Caco-2 (cell line): ENCODE results near the gene PRPSAP2. TPM values are rescaled to one million over a fixed set of nuclear protein-coding genes. Genes with fewer than 3 reads are reported as not detected.
"Not testable (repeated sequence)": the region's sequence is repeated elsewhere in the genome, so short reads cannot be mapped to it uniquely, and the experiment has no call there.

ENCODE experiments used
- BruUV-seq: library from RNA; stranded (reverse); fragments of 400-500 nt; replicated peaks from 2 replicates; lab custom pipeline; 2021; lab: Mats Ljungman, UMichigan
- CTCF ChIA-PET: fragments of 300-600 bp; sonication (Branson Sonifier 250); formaldehyde crosslinking; loops from one replicate; lab custom pipeline; 2022; ENCODE audit warnings: antibody characterized with exemption; lab: Charles Lee
- POLR2A ChIA-PET: fragments of 300-600 bp; sonication (Branson Sonifier 250); formaldehyde crosslinking; loops from one replicate; lab custom pipeline; 2022; ENCODE audit warnings: antibody characterized with exemption; lab: Charles Lee
- DNase-seq, 2 experiments: peaks; one replicate each; pipeline versions ENCODE4 v3.0.0 to v3.0.0-alpha.2; 2020 to 2022
- H3K27me3 ChIP-seq: replicated peaks from 2 replicates; pipeline ENCODE4 v1.6.0; 2011; ENCODE audit warnings: low read length; ENCODE audit not compliant: control insufficient read depth, insufficient read depth
- H3K36me3 ChIP-seq: 2 replicates; pipeline ENCODE4 v1.5.1; 2011; ENCODE audit warnings: low read length; ENCODE audit not compliant: control insufficient read depth, insufficient read depth
- H3K4me1 ChIP-seq: fragments of 250-450 bp; sonication (Bioruptor Pico); 2 replicates; pipeline ENCODE4 v1.5.1; 2020; ENCODE audit warnings: mild to moderate bottlenecking
- H3K4me3 ChIP-seq: 2 replicates; pipeline ENCODE4 v1.5.1; 2011; ENCODE audit warnings: low read depth, mild to moderate bottlenecking, control low read depth, low read length
- H3K9me3 ChIP-seq: fragments of 250-450 bp; sonication (Bioruptor Pico); 2 replicates; pipeline ENCODE4 v1.5.1; 2020; ENCODE audit warnings: mild to moderate bottlenecking, moderate library complexity
- H3K27ac Mint-ChIP-seq: one replicate; pipeline ENCODE4 v1.8.0; 2022; ENCODE audit warnings: mixed read lengths; ENCODE audit not compliant: unreplicated experiment
- H3K27me3 Mint-ChIP-seq: one replicate; pipeline ENCODE4 v1.8.0; 2022; ENCODE audit warnings: mixed read lengths; ENCODE audit not compliant: insufficient read depth, unreplicated experiment
- H3K36me3 Mint-ChIP-seq: one replicate; pipeline ENCODE4 v1.8.0; 2022; ENCODE audit warnings: mild to moderate bottlenecking, mixed read lengths; ENCODE audit not compliant: insufficient read depth, unreplicated experiment
- H3K4me1 Mint-ChIP-seq: one replicate; pipeline ENCODE4 v1.8.0; 2022; ENCODE audit warnings: low read depth, mixed read lengths; ENCODE audit not compliant: unreplicated experiment
- H3K4me3 Mint-ChIP-seq: one replicate; pipeline ENCODE4 v1.8.0; 2022; ENCODE audit warnings: mild to moderate bottlenecking, moderate library complexity, mixed read lengths; ENCODE audit not compliant: unreplicated experiment
- H3K9me3 Mint-ChIP-seq: one replicate; pipeline ENCODE4 v1.8.0; 2022; ENCODE audit warnings: mixed read lengths; ENCODE audit not compliant: unreplicated experiment
- CTCF ChIP-seq, 2 experiments: fragments of 200-600 bp in 1 of 2; IDR thresholded peaks; 1 replicate in 1 of 2; 2 replicates in 1 of 2; pipeline versions ENCODE4 v1.5.1 to v1.8.0; 2011 to 2022; ENCODE audit warnings: antibody characterized with exemption in 1 of 2, control low read depth in 1 of 2, inconsistent platforms in 1 of 2, low read depth in 1 of 2, low read length in 1 of 2, mild to moderate bottlenecking in 1 of 2, moderate library complexity in 1 of 2; ENCODE audit not compliant: insufficient read depth in 1 of 2, severe bottlenecking in 1 of 2, unreplicated experiment in 1 of 2
- intact Hi-C: fragments of 100-400 bp; cut with micrococcal nuclease; formaldehyde crosslinking; loops from one replicate; pipeline ENCODE4 v1.10.0; 2022; ENCODE audit not compliant: unreplicated experiment
- total RNA-seq: library from RNA; stranded (reverse); gene quantifications from 2 replicates; pipeline ENCODE4 v1.2.3, GENCODE V29; 2022

The PRPSAP2 gene
- total RNA-seq, 1 experiment from 2014 or later, result 49.0 TPM

- Histone ChIP-seq H3K4me1 (no peaks in the 10 kb centered on the region), H3K9me3 (no peaks in the 10 kb centered on the region), H3K27me3 (no peaks in the 10 kb centered on the region), H3K4me3 (no peak overlapping the region), H3K36me3 (peaks cover 1% of the 10 kb centered on the region)
- CTCF ChIA-PET, result no interaction called here
- TF ChIP-seq CTCF (IDR thresholded peaks at IDR 0.05; ENCODE audit: insufficient read depth in 1 of 2, low read depth in 1 of 2, low read length in 1 of 2, severe bottlenecking in 1 of 2, unreplicated experiment in 1 of 2), result no peak
- DNase-seq, result no peak
- no peak overlapping the region for H3K27ac Mint-ChIP-seq
- peaks cover 16% of the 10 kb centered on the region for H3K4me1 Mint-ChIP-seq
- BruUV-seq, result no TSS peak
- H3K36me3 Mint-ChIP-seq, result peaks cover 22% of the 10 kb centered on the region
- POLR2A ChIA-PET, result no interaction called here
- no peak overlapping the region for H3K4me3 Mint-ChIP-seq
- intact Hi-C loops, result no loop called here
- H3K27me3 Mint-ChIP-seq, result no peaks in the 10 kb centered on the region
- no peaks in the 10 kb centered on the region for H3K9me3 Mint-ChIP-seq
Observed at GRCh38 chr17:18862011-18862410, 4.1 kb downstream of the PRPSAP2 start.

- H3K4me3 Mint-ChIP-seq, result not testable (repeated sequence)
Observed at GRCh38 chr17:18864996-18865395, 7.1 kb downstream of the PRPSAP2 start.

GRCh38 chr17:18866866-18867813, 9.2 kb downstream of the PRPSAP2 start:
- ChIA-PET CTCF (no interaction called here), POLR2A (no interaction called here)
- DNase-seq, result no peak
- intact Hi-C loops, result no loop called here
- Mint-ChIP-seq H3K27ac (no peak overlapping the region), H3K27me3 (no peaks in the 10 kb centered on the region), H3K36me3 (peaks cover 51% of the 10 kb centered on the region), H3K4me3 (no peak overlapping the region), H3K9me3 (no peaks in the 10 kb centered on the region), H3K4me1 (peaks cover 6% of the 10 kb centered on the region)
- Histone ChIP-seq H3K27me3 (no peaks in the 10 kb centered on the region), H3K9me3 (no peaks in the 10 kb centered on the region), H3K4me1 (no peaks in the 10 kb centered on the region), H3K36me3 (peaks cover 2% of the 10 kb centered on the region; the same call in 1 of the 2 replicates), H3K4me3 (no peak overlapping the region)
- no TSS peak for BruUV-seq
- TF ChIP-seq CTCF (IDR thresholded peaks at IDR 0.05; ENCODE audit: insufficient read depth in 1 of 2, low read depth in 1 of 2, low read length in 1 of 2, severe bottlenecking in 1 of 2, unreplicated experiment in 1 of 2), result no peak

More at GRCh38 chr17:18864996-18865395, 7.1 kb downstream of the PRPSAP2 start:
- H3K27me3 Mint-ChIP-seq, H3K4me1 Mint-ChIP-seq, BruUV-seq, CTCF ChIA-PET, POLR2A ChIA-PET, H3K9me3 Mint-ChIP-seq, H3K27me3 ChIP-seq, intact Hi-C loops, H3K9me3 ChIP-seq, H3K4me3 ChIP-seq, DNase-seq, H3K27ac Mint-ChIP-seq, H3K4me1 ChIP-seq, H3K36me3 ChIP-seq: not testable (repeated sequence)
- peaks cover 41% of the 10 kb centered on the region for H3K36me3 Mint-ChIP-seq
